Stimulated activated CD4-positive, alpha-beta T cell treated with anti-CD3 and anti-CD28 coated beads, Interleukin-1b, Interleukin-23, amount 100 ng/mL, for 48 hours (primary cell): ENCODE results near the gene NLRP5.
"Not testable (repeated sequence)": the region's sequence is repeated elsewhere in the genome, so short reads cannot be mapped to it uniquely, and the experiment has no call there.

ENCODE experiments used
- DNase-seq: peaks from one replicate; pipeline ENCODE4 v3.0.0-alpha.2; 2020

NLRP5 gene

DNA sequence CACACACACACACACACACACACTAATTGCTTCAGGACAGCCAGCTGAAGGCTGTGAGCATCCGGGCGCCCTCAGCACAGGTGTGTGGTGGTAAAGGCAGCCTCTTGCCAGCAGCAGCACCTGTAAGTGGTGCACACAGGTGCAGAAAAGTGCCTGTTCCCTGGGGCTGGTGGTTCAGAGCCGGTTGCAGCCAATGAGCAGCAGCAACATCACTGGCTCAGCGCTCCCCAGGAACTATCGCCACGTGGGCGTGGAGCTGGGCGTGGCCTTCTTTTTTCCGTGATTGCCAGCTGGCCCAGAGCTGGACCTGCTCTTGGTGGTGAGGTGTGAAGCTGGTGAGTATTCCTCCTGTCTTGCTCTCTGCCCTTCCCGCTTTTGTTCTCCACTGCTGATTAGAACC is at the start of gene NLRP5:
Gene NLRP5 (plus strand): TSS at position 289 of the 400 bp plus-strand sequence.
- no peak for DNase-seq

DNA sequence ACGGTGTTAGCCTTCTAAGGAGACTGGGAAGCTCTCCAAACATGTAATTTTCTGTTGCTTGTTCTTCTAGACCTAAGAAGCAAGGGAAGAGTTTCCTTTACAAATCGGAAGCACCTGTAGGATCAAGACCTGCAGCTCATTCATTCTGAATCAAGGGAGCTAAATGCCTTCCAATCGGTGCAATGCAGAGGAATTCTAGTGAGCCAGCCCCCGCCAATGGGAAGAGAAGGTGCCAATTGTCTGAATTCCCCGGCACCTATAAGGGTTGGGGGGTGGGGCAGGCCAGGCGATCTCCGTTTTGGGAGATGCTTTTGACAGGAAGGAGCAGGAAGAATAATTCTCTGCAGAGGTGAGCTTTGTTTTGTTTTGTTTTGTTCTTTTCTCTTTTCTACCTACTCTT is 47.4 kb upstream of the NLRP5 start:
- no peak for DNase-seq

DNA sequence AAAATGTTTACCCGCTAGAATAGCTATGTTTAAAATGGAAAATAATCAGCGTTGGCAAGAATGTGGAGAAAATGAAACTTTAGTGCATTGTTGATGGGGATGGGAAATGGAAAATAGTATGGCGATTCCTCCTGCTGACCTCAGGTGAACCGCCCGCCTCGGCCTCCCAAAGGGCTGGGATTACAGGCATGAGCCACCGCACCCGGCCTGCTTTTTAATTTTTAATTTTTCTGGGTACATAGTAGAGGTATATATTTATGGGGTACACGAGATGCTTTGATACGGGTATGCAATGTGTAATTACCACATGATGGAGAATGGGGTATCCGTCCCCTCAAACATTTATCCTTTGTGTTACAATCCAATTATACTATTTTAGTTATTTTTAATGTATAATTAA is 46.3 kb upstream of the NLRP5 start:
- no peak for DNase-seq

DNA sequence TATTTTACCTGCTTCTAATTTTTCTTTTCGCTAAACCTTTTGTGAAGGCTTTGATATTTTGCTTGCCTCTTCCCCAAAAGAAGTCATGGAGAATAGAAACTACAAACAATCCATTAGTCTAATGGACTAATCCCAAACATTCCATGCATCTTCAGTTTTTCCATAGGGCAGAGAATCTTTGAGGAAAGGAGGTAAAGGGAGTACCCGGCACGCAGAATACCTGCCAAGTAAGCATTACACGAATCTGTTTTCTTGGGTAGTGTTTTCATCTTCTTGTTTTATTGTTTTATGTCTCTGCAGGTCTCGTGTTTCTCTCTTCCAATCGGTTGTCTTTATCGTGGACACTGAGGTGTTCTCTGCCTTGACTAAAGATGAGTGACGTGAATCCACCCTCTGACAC is 39.0 kb upstream of the NLRP5 start, which contains the start of gene NLRP8:
Gene NLRP8 (plus strand): TSS at position 301 of the 400 bp plus-strand sequence.
- no peak for DNase-seq

DNA sequence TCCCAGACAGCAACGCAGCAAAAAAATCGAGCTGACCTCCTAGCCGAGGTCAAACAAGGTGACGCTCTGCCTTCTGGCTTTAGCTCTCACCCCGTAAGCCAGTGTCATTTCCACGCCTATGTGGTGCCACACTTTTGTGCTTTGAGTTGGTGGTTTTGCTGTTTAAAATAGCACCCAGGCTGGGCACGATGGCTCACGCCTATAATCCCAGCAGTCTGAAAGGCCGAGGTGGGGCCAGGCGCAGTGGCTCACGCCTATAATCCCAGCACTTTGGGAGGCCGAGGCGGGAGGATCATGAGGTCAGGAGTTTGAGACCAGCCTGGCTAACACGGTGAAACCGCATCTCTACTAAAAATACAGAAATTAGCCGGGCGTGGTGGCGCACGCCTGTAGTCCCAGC is 36.0 kb upstream of the NLRP5 start:
- not testable (repeated sequence) for DNase-seq

DNA sequence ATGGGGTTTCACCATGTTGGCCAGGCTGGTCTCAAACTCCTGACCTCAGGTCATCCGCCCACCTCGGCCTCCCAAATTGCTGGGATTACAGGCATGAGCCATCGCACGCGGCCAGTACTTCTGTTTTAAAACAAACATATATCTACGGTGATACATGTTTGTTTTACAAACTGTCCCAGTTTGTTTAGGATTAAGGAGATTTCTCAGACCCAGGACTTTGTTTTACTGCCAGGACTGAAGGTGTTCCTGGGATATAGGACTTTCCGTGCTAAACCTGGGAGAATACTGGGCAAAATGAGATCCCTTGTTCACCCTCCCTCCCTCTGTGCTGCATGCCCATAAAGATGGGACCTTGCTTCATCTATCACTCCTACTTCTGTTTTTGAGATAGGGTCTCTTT is 30.1 kb upstream of the NLRP5 start:
- no peak for DNase-seq

DNA sequence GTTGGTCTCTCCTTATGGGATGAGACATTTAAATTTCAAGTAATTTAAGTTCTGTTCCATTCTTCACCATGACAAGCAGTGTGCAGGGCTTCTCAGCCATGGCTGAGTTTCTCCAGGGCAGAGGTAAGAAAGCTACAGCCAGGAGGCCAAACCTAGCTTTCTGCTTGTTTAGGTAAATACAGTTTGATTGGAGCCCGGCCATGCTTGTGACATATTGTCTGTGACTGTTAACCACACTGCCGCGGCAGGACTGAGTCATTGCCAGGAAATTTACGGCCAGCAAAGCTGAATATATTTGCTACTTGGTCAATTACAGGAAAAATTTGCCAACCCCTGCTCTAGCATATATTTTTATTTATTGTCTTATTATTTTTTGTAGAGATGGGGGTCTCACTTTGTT is 28.2 kb upstream of the NLRP5 start:
- no peak for DNase-seq

DNA sequence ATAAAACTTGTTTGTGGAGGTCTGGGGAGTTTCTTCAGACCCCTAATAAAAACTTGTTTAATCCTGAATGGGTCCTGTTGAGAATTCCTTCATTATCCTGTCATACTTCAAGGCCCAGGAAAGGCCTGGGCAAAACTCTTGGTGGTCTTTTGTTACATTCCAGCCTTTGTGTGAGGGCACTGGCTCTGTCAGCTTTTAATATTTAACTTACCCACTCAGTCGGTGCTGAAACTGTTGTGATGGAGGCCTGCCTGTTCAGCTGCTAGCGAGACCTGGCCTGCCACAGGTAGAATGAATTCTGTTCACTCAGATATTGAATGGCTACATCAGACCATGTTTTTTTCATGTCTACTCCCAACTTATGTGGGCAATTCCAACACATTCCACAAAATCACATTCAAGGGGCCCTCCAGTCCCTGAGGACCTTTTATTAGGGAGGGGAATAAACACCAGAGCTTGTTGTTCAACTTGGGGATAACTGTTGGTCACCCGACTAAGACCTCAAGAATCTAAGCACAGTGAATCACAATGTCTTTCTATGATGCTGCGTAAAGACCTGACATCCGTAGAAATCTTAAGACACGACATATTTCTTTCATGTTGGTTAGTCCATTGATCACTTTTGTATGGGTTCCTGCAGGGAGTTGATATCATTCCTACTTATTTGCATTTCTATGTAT is 26.4 kb upstream of the NLRP5 start:
- no peak for DNase-seq

DNA sequence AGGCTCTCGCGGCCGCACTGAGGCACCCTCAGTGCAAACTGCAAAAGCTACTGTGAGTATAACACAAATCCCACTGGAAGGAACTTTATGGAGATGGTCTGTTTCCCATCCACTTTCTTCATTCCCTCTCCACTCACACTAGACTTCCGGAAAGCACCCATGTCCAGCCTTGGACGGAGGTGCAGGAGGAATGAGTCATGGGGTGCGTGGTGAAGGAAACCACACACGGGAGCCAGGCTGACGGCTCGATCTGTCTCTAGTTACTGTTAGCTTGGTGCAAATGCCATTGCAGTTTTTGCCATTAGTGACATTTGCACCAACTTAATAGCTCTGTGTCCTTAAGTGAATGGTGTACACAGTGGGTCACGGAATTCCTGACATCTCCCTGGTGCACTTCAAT is 24.4 kb upstream of the NLRP5 start:
- DNase-seq, result no peak

DNA sequence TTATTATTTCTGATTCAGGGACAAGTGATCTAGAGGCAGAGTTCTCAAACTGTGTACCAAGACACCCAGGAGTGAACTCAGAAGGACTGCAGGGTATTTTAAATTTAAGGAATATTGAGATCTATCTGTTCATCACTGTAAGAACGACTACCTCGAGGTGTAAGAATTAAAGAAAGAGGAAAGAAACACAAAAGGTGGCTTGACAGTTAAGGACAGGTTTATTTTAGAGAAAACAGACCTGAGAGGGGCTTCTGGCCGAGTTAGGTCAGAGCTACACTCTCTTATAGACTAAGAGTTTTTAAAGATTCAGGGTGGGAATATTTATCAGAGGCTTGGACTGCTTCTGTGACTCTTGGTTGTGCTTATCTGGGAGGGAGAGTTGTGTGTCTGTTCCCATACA is 12.6 kb upstream of the NLRP5 start:
- no peak for DNase-seq

DNA sequence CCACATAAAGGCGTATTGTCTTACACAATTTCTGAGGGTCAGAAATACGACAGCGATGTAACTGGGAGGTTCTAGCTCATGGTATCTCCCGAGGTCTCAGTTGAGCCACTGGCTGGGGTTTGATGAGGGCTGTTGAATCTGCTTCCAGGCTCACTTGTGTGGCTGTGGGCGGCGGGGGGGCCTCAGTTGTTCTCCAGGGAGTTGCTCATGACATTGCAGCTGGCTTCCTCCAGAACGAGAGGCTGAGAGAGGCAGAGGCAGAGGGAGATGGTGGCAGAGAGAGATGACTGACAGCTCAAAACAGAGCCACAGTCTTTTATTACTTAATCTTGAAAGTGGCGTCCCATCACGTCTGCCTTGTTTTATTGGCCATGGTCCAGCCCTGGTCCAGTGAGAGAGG is 6.2 kb upstream of the NLRP5 start:
- no peak for DNase-seq

DNA sequence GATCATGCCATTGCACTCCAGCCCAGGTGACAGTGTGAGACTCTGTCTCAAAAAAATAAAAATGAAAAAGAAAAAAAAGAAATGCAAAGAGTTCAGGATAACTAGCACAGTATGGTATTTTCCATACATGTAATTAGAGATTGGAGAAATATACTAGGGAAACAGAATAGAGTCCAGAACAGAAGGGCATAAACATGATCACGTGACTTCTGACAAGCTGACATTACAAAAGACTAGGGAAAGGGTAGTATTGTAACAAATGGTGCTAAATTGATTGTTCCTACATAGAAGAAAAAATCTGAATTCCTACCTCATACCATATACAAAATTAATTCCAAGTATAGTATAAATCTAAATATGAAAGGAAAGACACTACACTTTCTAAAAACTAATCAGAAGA is 1.3 kb upstream of the NLRP5 start:
- DNase-seq, result no peak

DNA sequence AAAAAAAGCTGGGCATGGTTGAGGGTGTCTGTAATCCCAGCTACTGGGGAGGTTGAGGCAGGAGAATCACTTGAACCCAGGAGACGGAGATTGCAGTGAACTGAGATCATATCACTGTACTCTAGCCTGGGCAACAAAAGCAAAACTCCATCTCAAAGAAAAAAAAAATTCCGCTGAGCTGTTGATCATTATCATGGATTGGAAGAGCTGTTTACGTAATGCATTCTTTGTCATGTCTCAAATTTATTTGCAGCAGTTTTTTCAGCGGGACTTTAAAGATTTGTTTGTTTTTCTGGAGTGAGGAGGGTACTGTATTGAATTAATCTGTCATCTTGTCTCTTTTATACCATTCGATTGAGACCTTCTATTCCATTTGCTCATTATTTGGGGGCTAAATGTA is 4.3 kb downstream of the NLRP5 start:
- DNase-seq, result no peak

DNA sequence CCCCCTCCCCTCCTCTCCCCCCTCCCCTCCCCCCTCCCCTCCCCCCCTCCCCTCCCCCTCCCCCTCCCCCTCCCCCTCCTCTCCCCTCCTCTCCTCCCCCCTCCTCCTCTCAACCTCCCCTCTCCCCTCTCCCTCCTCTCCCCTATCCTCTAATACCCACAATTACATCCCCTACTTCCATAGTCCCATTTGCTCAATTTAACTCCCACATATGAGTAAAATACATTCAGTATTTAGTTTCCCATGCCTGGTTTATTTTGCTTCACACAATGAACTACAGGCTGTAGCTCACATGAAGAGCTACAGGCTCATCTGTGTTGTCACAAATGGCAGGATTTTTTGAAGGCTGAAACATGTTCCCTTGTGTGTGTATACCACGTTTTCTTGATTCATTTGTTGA is 6.9 kb downstream of the NLRP5 start:
- DNase-seq, result no peak

DNA sequence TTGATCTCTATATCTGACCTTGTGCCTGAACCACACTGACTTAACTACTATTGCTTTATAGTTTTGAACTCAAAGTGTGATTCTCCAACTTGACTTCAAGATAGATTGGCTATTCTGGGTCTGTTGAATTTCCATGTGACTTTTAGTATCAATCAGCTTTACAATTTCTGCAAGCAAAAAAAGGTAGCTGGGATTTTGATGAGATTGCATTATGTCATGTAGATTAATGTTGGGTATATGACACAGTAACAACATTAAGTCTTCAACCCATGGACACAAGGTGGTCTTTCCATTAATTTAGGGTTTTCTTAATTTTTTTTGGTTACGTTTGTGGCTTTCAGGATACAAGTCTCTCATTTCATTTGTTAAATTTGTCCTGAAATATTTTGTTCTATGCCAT is 28.2 kb downstream of the NLRP5 start:
- DNase-seq, result no peak

DNA sequence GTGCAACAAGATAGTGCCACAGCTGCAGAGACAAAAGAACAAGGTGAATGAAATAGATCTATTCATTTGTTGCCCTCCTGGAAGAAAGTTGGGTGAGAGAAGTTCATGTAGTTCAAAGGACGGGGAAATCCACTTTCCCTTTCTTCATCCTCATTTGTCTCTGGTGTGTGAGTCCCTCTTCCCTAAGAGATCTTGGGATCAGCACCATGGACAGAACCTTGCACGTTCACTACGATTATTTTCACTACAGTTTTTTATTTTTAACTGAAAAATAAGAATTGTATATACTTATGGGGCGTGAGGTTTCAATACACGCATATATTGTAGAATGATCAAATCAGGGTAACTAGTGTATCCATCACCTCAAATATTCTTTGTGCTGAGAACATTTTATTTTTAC is 29.2 kb downstream of the NLRP5 start:
- no peak for DNase-seq

DNA sequence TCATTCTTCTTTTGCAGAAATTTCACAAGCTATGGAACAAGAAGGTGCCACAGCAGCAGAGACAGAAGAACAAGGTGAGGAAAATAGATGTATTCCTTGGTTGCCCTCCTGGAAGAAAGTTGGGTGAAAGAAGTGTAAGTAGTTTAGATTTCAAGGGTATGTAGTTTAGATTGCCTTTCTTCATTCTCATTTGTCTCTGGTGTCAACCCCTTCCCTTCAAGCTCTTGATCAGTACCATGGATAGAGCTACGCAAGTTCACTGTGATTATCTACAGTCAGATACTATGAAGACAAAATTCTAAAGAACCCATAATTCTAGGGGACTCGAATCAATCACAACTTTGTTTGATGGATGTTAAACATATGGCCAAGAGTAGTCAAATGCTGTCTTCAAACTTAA is 32.8 kb downstream of the NLRP5 start:
- not testable (repeated sequence) for DNase-seq

DNA sequence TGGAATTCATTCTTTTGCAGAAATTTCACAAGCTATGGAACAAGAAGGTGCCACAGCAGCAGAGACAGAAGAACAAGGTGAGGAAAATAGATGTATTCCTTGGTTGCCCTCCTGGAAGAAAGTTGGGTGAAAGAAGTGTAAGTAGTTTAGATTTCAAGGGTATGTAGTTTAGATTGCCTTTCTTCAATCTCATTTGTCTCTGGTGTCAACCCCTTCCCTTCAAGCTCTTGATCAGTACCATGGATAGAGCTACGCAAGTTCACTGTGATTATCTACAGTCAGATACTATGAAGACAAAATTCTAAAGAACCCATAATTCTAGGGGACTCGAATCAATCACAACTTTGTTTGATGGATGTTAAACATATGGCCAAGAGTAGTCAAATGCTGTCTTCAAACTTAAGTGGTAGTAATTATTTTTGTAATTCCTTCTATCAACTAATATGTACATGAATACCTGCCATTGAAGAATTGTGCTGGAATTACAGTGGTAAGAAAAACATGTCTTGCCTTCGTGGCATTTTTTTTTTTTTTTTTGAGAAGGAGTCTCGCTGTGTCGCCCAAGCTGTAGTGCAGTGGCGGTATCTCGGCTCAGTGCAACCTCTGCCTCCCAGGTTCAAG is 33.9 kb downstream of the NLRP5 start:
- not testable (repeated sequence) for DNase-seq

DNA sequence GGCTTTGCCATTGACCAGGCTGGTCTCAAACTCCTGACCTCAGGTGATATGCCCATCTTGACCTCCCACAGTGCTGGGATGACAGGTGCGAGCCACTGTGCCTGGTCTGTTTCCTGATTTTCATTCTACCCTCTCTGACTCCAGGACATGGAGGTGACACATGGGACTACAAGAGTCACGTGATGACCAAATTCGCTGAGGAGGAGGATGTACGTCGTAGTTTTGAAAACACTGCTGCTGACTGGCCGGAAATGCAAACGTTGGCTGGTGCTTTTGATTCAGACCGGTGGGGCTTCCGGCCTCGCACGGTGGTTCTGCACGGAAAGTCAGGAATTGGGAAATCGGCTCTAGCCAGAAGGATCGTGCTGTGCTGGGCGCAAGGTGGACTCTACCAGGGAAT is 40.2 kb downstream of the NLRP5 start:
- DNase-seq, result no peak

DNA sequence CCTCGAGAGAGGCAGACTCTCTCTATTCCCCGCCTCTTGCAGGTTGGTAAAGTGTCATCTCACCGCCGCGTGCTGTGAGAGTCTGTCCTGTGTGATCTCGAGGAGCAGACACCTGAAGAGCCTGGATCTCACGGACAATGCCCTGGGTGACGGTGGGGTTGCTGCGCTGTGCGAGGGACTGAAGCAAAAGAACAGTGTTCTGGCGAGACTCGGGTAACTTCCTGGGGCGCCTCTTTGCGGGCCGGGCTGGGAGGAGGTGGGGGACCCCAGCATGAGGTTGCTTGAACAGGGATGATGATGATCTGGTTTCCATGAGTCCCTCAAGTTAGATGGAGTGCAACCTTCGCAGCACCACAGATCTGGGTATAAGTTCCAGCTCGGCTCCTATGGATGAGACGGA is 67.0 kb downstream of the NLRP5 start:
- DNase-seq, result no peak

DNA sequence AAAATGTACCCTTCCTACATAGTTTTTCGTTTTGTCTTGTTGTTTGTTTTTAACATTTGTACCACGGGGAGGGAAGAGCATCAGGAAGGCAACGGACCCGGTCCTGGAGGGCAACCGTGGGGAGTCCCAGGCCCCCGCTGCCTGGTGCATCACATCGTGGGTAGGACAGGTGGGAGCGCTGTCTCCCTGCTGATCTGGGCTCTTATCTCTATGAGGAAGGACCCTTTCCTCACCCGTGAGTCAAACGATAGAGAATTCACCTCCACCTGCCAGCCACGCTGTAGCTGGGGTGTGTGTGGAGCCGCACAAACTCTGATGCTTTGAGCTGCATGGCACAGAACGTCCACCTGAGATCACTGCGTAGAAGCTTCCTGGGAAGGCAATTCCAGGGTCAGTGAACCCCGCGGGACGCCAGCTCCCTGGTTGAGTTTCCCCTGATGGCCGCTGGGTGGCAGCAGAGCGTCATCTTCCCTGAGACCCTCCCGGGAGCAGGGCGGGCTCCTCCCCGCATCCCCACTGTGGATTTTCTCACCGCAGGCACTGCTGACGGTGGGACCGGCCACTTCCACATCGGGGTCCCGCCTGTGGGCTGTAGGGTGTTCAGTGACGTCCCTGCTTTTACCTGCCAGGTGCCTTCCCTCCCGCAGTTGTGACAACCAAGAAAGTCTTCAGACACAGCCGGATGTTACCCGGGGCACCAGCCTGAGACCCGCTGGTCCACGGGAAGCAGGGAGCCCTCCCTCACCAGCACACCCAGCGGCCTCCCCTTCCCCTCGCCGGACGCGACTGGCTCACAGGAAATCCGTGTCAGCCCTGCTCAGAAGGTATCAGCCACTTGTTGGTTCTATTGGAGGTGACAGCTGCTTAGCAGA is 79.8 kb downstream of the NLRP5 start:
- DNase-seq, result peak; percentile 56

DNA sequence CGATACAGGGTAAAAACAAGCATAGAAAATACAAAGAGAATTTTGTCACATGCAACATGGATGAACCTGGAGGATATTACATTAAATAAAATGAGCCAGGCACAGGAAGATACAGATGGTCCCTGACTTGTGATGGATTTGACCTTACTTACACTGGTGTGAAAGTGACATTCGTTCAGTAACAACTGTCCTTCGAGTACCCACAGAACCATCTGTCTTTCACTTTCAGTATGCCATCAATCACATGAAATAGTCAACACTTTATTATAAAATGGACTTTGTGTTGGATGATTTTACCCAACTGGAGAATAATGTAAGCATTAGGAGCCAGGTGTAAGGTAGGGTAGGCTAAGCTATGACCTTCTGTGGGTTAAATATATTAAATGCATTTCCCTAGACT is 83.1 kb downstream of the NLRP5 start:
- no peak for DNase-seq

DNA sequence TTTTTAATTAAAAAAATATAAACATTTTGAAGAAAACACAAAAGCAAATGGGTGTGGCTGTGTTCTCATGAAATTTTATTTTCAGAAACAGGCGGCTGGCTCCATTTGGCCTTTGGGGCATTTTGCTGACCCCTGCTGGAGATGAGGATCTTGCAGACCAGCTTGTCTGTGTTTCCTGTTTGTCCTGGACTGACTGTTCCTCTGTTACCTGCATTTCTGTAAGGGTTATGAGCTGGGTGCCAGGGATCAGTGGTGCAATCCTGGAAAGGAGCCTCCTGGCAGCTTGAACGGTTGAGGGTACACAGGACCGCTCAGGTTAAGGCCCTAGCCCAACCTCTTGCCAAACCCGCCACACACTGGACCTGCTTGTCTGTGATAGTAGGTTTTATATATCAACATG is 84.6 kb downstream of the NLRP5 start:
- no peak for DNase-seq

DNA sequence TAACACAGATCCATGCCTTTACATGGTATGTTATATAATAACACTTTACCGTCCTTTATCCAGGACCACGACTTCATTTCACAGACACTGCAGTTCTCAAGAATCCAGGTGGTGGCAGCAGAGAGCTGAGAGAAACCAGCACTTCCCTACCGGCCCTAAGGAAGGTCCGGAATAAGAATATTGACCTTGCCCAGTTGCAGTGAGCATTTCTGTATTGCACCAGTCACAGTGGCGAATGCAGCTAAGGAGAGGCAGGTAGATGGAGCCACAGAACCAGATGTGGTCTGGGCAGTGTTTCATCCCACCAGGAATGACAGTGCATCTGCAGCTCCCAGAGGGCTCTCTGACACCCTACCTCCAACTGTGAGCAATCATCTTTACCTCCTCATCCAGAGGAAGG is 89.9 kb downstream of the NLRP5 start:
- DNase-seq, result no peak
